ENCODE data around the gene TSPAN1. TPM values are rescaled to one million over a fixed set of nuclear protein-coding genes. Genes with fewer than 3 reads are reported as not detected.

TSPAN1 gene
- total RNA-seq, 1 donor from 2014 or later = not detected

- DNase-seq = no peak
- ChIA-PET POLR2A (no interaction called here), CTCF (no interaction called here)
Measured at GRCh38 chr1:46193285-46193684, 18.4 kb downstream of the TSPAN1 start.

GRCh38 chr1:46193984-46194570 is 19.2 kb downstream of the TSPAN1 start:
- intact Hi-C loops (cut with micrococcal nuclease) = no loop called here
- CTCF ChIA-PET = no interaction called here
- no peaks in the 10 kb centered on the region for H3K9me3 Mint-ChIP-seq
- peaks cover 12% of the 10 kb centered on the region for H3K4me1 Mint-ChIP-seq
- no peak overlapping the region for H3K27ac Mint-ChIP-seq
- no peaks in the 10 kb centered on the region for H3K27me3 Mint-ChIP-seq
- no peak overlapping the region for H3K4me3 Mint-ChIP-seq
- peaks cover 54% of the 10 kb centered on the region for H3K36me3 Mint-ChIP-seq (ENCODE audit: low read depth)
- TF ChIP-seq CTCF (IDR thresholded peaks at IDR 0.05) = no peak
- POLR2A ChIA-PET = no interaction called here
- DNase-seq = no peak
- no peak for ATAC-seq (ENCODE audit: low read depth)

More at GRCh38 chr1:46193285-46193684, 18.4 kb downstream of the TSPAN1 start:
- ATAC-seq (ENCODE audit: low read depth) = no peak
- Mint-ChIP-seq H3K9me3 (no peaks in the 10 kb centered on the region), H3K27me3 (no peaks in the 10 kb centered on the region), H3K4me3 (no peak overlapping the region), H3K4me1 (peaks cover 7% of the 10 kb centered on the region), H3K36me3 (ENCODE audit: low read depth) (peaks cover 57% of the 10 kb centered on the region), H3K27ac (no peak overlapping the region)
- intact Hi-C loops (cut with micrococcal nuclease) = no loop called here
- no peak for TF ChIP-seq CTCF (IDR thresholded peaks at IDR 0.05)

- peaks cover 49% of the 10 kb centered on the region for H3K36me3 Mint-ChIP-seq (ENCODE audit: low read depth)
- intact Hi-C loops (cut with micrococcal nuclease) = no loop called here
- H3K27me3 Mint-ChIP-seq = no peaks in the 10 kb centered on the region
- no peak overlapping the region for H3K27ac Mint-ChIP-seq
- ATAC-seq (ENCODE audit: low read depth) (no peak), DNase-seq (no peak)
- no peaks in the 10 kb centered on the region for H3K9me3 Mint-ChIP-seq
- H3K4me3 Mint-ChIP-seq = no peak overlapping the region
- CTCF ChIA-PET = no interaction called here
- peaks cover 15% of the 10 kb centered on the region for H3K4me1 Mint-ChIP-seq
- TF ChIP-seq CTCF (IDR thresholded peaks at IDR 0.05) = no peak
- POLR2A ChIA-PET = interaction anchor here (0.7 kb wide), 1 partner anchor 375 kb away, joined by 3 read pairs; no protein-coding TSS in a partner anchor
Measured at GRCh38 chr1:46194641-46195193, 19.8 kb downstream of the TSPAN1 start.

- Mint-ChIP-seq H3K4me3 (peak overlapping the region; percentile 84), H3K27ac (no peak overlapping the region)
Measured at GRCh38 chr1:46196609-46197008, 21.7 kb downstream of the TSPAN1 start.

More at GRCh38 chr1:46196609-46197008, 21.7 kb downstream of the TSPAN1 start:
- Mint-ChIP-seq H3K9me3 (no peaks in the 10 kb centered on the region), H3K4me1 (peaks cover 15% of the 10 kb centered on the region), H3K27me3 (no peaks in the 10 kb centered on the region), H3K36me3 (ENCODE audit: low read depth) (peaks cover 39% of the 10 kb centered on the region)
- ChIA-PET CTCF (interaction anchor here (0.9 kb wide), 1 partner anchor 27 kb away, joined by 3 read pairs; no protein-coding TSS in a partner anchor), POLR2A (no interaction called here)
- no peak for ATAC-seq (ENCODE audit: low read depth)
- intact Hi-C loops (cut with micrococcal nuclease) = no loop called here
- TF ChIP-seq CTCF (IDR thresholded peaks at IDR 0.05) = no peak
- no peak for DNase-seq

Measured in activated B cell treated with CpG ODN at 0.5 μM for 24 hours (primary cell).